Measurements from ENCODE around the gene ZNF331. TPM values are rescaled to one million over a fixed set of nuclear protein-coding genes. Genes with fewer than 3 reads are reported as not detected.
A peak's percentile ranks its signal among the peaks of the same experiment; 100 is the strongest.

Gene ZNF331
- total RNA-seq, 1 experiment from 2014 or later: 9.4 TPM

- H3K27ac Mint-ChIP-seq (ENCODE audit: unreplicated experiment): peak overlapping the region; percentile 58
Observed at GRCh38 chr19:53520547-53521372, 17.2 kb upstream of the ZNF331 start.

DNA sequence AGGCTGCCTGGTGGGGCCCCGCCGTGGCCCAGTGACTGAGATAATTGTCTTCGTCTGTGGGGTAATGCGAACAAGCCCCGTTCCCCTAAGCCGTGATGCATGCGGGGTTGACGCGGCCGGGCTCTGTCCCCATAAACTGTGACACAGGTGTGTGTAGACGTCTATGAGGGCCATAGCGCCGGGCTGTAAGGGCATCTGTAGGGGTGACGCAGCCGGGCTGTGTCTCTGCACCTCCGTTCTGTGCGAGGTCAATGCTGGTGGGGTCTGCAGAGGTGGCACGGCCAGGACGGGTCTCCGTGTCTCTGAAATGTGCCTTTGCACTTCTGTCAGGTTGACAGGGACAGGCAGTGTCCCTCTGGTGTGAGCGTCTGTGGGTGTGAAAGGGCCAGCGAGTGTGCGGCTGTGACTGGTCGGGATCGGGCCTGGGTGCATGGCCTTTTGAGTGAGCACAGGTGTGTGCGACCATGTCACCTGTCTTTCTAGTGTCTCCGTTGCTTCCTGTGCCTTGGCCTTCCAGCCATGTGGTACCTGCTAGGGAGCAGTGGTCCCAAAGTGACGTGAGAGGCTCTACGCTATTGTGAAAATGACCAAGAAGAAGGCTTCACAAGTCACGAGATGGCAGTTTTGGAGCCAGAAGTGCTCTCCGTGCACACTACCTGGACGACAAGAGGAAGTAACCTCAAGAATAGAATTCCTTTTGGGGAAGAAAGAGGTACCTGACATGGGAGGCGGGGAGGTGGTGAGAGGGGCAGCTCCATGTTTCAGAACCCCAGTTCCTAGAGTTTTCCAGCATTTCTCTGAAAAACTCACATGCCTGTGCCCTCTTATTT is 16.4 kb upstream of the ZNF331 start:
- TSS peak; percentile 16 for BruUV-seq (replicated peaks)
- peak overlapping the region; percentile 58 for H3K27ac Mint-ChIP-seq (ENCODE audit: unreplicated experiment)
- H3K9me3 Mint-ChIP-seq (ENCODE audit: low read depth, unreplicated experiment): peaks cover 29% of the 10 kb centered on the region
- H3K4me3 Mint-ChIP-seq (ENCODE audit: low read depth, unreplicated experiment): peak overlapping the region; percentile 83
- peaks cover 14% of the 10 kb centered on the region for H3K36me3 Mint-ChIP-seq (ENCODE audit: insufficient read depth, unreplicated experiment)
- intact Hi-C loops (cut with micrococcal nuclease; ENCODE audit: unreplicated experiment): no loop called here
- CTCF ChIA-PET: interaction anchor here (0.7 kb wide), 3 partner anchors 93 to 1250 kb away, joined by 3 to 4 read pairs (median 3); no protein-coding TSS in a partner anchor
- no peak for DNase-seq
- peaks cover 8% of the 10 kb centered on the region for H3K4me1 Mint-ChIP-seq (ENCODE audit: low read depth, unreplicated experiment)
- no peaks in the 10 kb centered on the region for H3K27me3 Mint-ChIP-seq (ENCODE audit: unreplicated experiment)
- TF ChIP-seq, protein P1, sequence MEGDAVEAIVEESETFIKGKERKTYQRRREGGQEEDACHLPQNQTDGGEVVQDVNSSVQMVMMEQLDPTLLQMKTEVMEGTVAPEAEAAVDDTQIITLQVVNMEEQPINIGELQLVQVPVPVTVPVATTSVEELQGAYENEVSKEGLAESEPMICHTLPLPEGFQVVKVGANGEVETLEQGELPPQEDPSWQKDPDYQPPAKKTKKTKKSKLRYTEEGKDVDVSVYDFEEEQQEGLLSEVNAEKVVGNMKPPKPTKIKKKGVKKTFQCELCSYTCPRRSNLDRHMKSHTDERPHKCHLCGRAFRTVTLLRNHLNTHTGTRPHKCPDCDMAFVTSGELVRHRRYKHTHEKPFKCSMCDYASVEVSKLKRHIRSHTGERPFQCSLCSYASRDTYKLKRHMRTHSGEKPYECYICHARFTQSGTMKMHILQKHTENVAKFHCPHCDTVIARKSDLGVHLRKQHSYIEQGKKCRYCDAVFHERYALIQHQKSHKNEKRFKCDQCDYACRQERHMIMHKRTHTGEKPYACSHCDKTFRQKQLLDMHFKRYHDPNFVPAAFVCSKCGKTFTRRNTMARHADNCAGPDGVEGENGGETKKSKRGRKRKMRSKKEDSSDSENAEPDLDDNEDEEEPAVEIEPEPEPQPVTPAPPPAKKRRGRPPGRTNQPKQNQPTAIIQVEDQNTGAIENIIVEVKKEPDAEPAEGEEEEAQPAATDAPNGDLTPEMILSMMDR (IDR thresholded peaks at IDR 0.05; ENCODE audit: unreplicated experiment): no peak

More at GRCh38 chr19:53520547-53521372, 17.2 kb upstream of the ZNF331 start:
- no TSS peak for BruUV-seq (replicated peaks)
- CTCF ChIA-PET: interaction anchor here (0.6 to 0.7 kb wide), 2 partner anchors 43 to 1249 kb away, joined by 3 read pairs; no protein-coding TSS in a partner anchor
- Mint-ChIP-seq H3K4me1 (ENCODE audit: low read depth, unreplicated experiment) (peaks cover 8% of the 10 kb centered on the region), H3K36me3 (ENCODE audit: insufficient read depth, unreplicated experiment) (peaks cover 14% of the 10 kb centered on the region), H3K9me3 (ENCODE audit: low read depth, unreplicated experiment) (peaks cover 30% of the 10 kb centered on the region), H3K4me3 (ENCODE audit: low read depth, unreplicated experiment) (peak overlapping the region; percentile 83), H3K27me3 (ENCODE audit: unreplicated experiment) (no peaks in the 10 kb centered on the region)
- TF ChIP-seq, protein P1 (IDR thresholded peaks at IDR 0.05; ENCODE audit: unreplicated experiment): no peak
- DNase-seq: peak; percentile 67
- intact Hi-C loops (cut with micrococcal nuclease; ENCODE audit: unreplicated experiment): no loop called here

- CTCF ChIA-PET: no interaction called here
- no peak for DNase-seq
- Mint-ChIP-seq H3K27me3 (ENCODE audit: unreplicated experiment) (no peaks in the 10 kb centered on the region), H3K4me1 (ENCODE audit: low read depth, unreplicated experiment) (peaks cover 5% of the 10 kb centered on the region), H3K36me3 (ENCODE audit: insufficient read depth, unreplicated experiment) (peaks cover 5% of the 10 kb centered on the region), H3K27ac (ENCODE audit: unreplicated experiment) (no peak overlapping the region), H3K4me3 (ENCODE audit: low read depth, unreplicated experiment) (no peak overlapping the region), H3K9me3 (ENCODE audit: low read depth, unreplicated experiment) (peaks cover 22% of the 10 kb centered on the region)
- TF ChIP-seq, protein P1 (IDR thresholded peaks at IDR 0.05; ENCODE audit: unreplicated experiment): no peak
- BruUV-seq (replicated peaks): no TSS peak
- intact Hi-C loops (cut with micrococcal nuclease; ENCODE audit: unreplicated experiment): no loop called here
Observed at GRCh38 chr19:53525922-53526321, 12.0 kb upstream of the ZNF331 start.

- no peak overlapping the region for H3K4me3 Mint-ChIP-seq (ENCODE audit: low read depth, unreplicated experiment)
- H3K27me3 Mint-ChIP-seq (ENCODE audit: unreplicated experiment): no peaks in the 10 kb centered on the region
- DNase-seq: no peak
- H3K27ac Mint-ChIP-seq (ENCODE audit: unreplicated experiment): no peak overlapping the region
- H3K9me3 Mint-ChIP-seq (ENCODE audit: low read depth, unreplicated experiment): peaks cover 19% of the 10 kb centered on the region
- BruUV-seq (replicated peaks): no TSS peak
- TF ChIP-seq, protein P1 (IDR thresholded peaks at IDR 0.05; ENCODE audit: unreplicated experiment): no peak
- CTCF ChIA-PET: no interaction called here
- no peaks in the 10 kb centered on the region for H3K4me1 Mint-ChIP-seq (ENCODE audit: low read depth, unreplicated experiment)
- intact Hi-C loops (cut with micrococcal nuclease; ENCODE audit: unreplicated experiment): no loop called here
- H3K36me3 Mint-ChIP-seq (ENCODE audit: insufficient read depth, unreplicated experiment): no peaks in the 10 kb centered on the region
Observed at GRCh38 chr19:53530622-53531021, 7.3 kb upstream of the ZNF331 start.

All from Calu3 (cell line).